HepG2 (cell line): Measurements from ENCODE around the gene RGP1. TPM values are rescaled to one million over a fixed set of nuclear protein-coding genes. Genes with fewer than 3 reads are reported as not detected.

Source experiments
- ARID2 ChIP-seq: sonication (generic); formaldehyde crosslinking; IDR thresholded peaks from 2 replicates; pipeline ENCODE4 v1.8.1; 2022; ENCODE audit warnings: mild to moderate bottlenecking, missing genetic modification reagents, borderline replicate concordance
- ATF1 ChIP-seq: IDR thresholded peaks from 2 replicates; pipeline ENCODE4 v1.6.1; 2016; ENCODE audit warnings: mild to moderate bottlenecking, control low read depth
- BCL6 ChIP-seq: IDR thresholded peaks from 2 replicates; pipeline ENCODE4 v1.6.1; 2016; ENCODE audit warnings: missing genetic modification reagents, missing compliant biosample characterization
- DNMT3B ChIP-seq: conservative IDR thresholded peaks from 2 replicates; pipeline ENCODE4 v1.6.1; 2016; ENCODE audit warnings: missing biosample characterization, control low read depth
- KLF16 ChIP-seq, 2 experiments: sonication (generic) in 1 of 2; formaldehyde crosslinking in 1 of 2; IDR thresholded peaks; 2 replicates each; pipeline versions ENCODE4 v1.6.1 to v1.8.0; 2016 to 2023; ENCODE audit warnings: missing genetic modification reagents in 2 of 2, missing compliant biosample characterization in 1 of 2
- POLR2AphosphoS5 ChIP-seq: IDR thresholded peaks from 2 replicates; pipeline ENCODE4 v1.6.1; 2012; ENCODE audit warnings: low read depth, low read length
- RBM22 ChIP-seq: fragments of 200-400 bp; formaldehyde crosslinking; optimal IDR thresholded peaks from 2 replicates; pipeline ENCODE3; 2017; ENCODE audit warnings: mild to moderate bottlenecking, low read length, moderate library complexity
- SRSF9 ChIP-seq: fragments of 200-400 bp; formaldehyde crosslinking; IDR thresholded peaks from 2 replicates; pipeline ENCODE4 v1.6.1; 2018; ENCODE audit warnings: borderline replicate concordance, mild to moderate bottlenecking, low read depth, low read length; ENCODE audit not compliant: insufficient read depth, poor library complexity, severe bottlenecking
- ZBTB39 ChIP-seq: sonication (generic); formaldehyde crosslinking; IDR thresholded peaks from 2 replicates; pipeline ENCODE4 v1.5.0; 2020; ENCODE audit warnings: missing genetic modification reagents
- polyA plus RNA-seq, 8 experiments: library from polyadenylated mRNA; depleted of rRNA in 3 of 8; stranded (reverse) in 7 of 8; unstranded in 1 of 8; fragments of >200 nt; fragmentation: Illumina TruSeq in 4 of 8; extraction: Trizol in 4 of 8; gene quantifications; 2 replicates each; pipeline versions ENCODE4 v1.2.1 to v1.2.3, GENCODE V29; 2011 to 2016; ENCODE audit warnings: low read depth in 4 of 8, missing spikeins in 1 of 8, mixed read lengths in 1 of 8; ENCODE audit not compliant: insufficient read depth in 1 of 8
- total RNA-seq, 5 experiments: library from RNA; depleted of rRNA; stranded (reverse); fragments of >200 nt; fragmentation: Illumina TruSeq; extraction: Trizol; gene quantifications; 2 replicates each; pipeline ENCODE4 v1.2.3, GENCODE V29; 2016; ENCODE audit warnings: low read depth in 1 of 5
- TF ChIP-seq, protein P1 (sequence below): IDR thresholded peaks from 2 replicates; pipeline ENCODE4 v1.6.1; 2012; ENCODE audit warnings: low read depth, low read length, improper control_type of control experiment
- TF ChIP-seq, protein P2 (sequence below): sonication (generic); formaldehyde crosslinking; IDR thresholded peaks from one replicate; pipeline ENCODE4 v1.5.1; 2020; ENCODE audit warnings: mild to moderate bottlenecking, missing genetic modification reagents; ENCODE audit errors: not compliant biosample characterization
- TF ChIP-seq, protein P3 (sequence below): sonication (generic); formaldehyde crosslinking; IDR thresholded peaks from 2 replicates; pipeline ENCODE4 v1.4.0; 2020; ENCODE audit warnings: missing genetic modification reagents, borderline replicate concordance

RGP1 gene
- total and polyA plus RNA-seq, 2 of the 13 experiments (the other 11 are each of a cell fraction or from before 2014, with no cell fraction given): 12.7 to 21.0 TPM

DNA sequence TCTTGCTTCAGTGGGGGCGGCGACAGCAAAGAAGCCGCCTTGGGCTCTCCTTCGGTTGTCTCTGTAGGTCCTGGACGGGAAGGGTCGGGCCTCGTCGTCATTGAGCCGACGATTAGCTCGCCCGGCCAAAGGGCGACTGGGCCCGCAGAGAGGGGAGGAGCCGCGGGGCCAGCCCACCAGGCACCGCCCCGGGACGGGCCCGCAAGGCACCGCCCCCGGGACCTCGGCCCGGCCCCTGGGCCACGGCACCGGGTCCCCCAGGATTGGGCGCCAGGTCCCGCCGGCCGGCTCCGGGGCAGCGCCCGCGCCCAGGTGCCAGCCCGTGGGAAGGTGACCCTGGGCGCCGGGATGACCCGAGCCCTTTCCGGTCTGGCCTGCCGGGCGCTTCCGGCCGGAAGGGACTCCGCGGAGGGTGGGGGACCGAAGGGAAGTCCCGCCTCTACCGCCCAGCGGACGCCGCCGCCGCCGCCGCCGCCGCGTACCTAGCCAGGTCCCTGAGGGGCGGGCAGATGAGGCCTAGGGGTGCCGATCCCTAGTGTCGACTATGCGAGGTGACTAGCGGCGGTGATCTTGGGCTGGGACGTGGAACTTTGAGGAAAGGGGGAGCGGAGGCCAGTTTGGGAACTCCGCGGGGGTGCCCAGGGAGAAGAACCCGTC lies at the start of gene RGP1, which contains the start of gene GBA2 (continued):
- no peak for TF ChIP-seq DNMT3B (CRISPR knock-in tag)
- no peak for TF ChIP-seq SRSF9
- TF ChIP-seq POLR2AphosphoS5: peak; percentile 50; the same call in 1 of the 2 replicates
- peak in 1 of 2 experiments; percentile 72; a peak in 2 of 4 replicates for TF ChIP-seq KLF16 (CRISPR knock-in tag; IDR thresholded peaks at IDR 0.05)
- TF ChIP-seq RBM22: no peak
- no peak for TF ChIP-seq ATF1 (CRISPR knock-in tag)
- TF ChIP-seq ZBTB39 (CRISPR knock-in tag): no peak
- TF ChIP-seq, protein P1, sequence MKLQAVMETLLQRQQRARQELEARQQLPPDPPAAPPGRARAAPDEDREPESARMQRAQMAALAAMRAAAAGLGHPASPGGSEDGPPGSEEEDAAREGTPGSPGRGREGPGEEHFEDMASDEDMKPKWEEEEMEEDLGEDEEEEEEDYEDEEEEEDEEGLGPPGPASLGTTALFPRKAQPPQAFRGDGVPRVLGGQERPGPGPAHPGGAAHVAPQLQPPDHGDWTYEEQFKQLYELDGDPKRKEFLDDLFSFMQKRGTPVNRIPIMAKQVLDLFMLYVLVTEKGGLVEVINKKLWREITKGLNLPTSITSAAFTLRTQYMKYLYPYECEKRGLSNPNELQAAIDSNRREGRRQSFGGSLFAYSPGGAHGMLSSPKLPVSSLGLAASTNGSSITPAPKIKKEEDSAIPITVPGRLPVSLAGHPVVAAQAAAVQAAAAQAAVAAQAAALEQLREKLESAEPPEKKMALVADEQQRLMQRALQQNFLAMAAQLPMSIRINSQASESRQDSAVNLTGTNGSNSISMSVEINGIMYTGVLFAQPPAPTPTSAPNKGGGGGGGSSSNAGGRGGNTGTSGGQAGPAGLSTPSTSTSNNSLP: no peak
- TF ChIP-seq BCL6 (CRISPR knock-in tag): no peak
- TF ChIP-seq, protein P2, sequence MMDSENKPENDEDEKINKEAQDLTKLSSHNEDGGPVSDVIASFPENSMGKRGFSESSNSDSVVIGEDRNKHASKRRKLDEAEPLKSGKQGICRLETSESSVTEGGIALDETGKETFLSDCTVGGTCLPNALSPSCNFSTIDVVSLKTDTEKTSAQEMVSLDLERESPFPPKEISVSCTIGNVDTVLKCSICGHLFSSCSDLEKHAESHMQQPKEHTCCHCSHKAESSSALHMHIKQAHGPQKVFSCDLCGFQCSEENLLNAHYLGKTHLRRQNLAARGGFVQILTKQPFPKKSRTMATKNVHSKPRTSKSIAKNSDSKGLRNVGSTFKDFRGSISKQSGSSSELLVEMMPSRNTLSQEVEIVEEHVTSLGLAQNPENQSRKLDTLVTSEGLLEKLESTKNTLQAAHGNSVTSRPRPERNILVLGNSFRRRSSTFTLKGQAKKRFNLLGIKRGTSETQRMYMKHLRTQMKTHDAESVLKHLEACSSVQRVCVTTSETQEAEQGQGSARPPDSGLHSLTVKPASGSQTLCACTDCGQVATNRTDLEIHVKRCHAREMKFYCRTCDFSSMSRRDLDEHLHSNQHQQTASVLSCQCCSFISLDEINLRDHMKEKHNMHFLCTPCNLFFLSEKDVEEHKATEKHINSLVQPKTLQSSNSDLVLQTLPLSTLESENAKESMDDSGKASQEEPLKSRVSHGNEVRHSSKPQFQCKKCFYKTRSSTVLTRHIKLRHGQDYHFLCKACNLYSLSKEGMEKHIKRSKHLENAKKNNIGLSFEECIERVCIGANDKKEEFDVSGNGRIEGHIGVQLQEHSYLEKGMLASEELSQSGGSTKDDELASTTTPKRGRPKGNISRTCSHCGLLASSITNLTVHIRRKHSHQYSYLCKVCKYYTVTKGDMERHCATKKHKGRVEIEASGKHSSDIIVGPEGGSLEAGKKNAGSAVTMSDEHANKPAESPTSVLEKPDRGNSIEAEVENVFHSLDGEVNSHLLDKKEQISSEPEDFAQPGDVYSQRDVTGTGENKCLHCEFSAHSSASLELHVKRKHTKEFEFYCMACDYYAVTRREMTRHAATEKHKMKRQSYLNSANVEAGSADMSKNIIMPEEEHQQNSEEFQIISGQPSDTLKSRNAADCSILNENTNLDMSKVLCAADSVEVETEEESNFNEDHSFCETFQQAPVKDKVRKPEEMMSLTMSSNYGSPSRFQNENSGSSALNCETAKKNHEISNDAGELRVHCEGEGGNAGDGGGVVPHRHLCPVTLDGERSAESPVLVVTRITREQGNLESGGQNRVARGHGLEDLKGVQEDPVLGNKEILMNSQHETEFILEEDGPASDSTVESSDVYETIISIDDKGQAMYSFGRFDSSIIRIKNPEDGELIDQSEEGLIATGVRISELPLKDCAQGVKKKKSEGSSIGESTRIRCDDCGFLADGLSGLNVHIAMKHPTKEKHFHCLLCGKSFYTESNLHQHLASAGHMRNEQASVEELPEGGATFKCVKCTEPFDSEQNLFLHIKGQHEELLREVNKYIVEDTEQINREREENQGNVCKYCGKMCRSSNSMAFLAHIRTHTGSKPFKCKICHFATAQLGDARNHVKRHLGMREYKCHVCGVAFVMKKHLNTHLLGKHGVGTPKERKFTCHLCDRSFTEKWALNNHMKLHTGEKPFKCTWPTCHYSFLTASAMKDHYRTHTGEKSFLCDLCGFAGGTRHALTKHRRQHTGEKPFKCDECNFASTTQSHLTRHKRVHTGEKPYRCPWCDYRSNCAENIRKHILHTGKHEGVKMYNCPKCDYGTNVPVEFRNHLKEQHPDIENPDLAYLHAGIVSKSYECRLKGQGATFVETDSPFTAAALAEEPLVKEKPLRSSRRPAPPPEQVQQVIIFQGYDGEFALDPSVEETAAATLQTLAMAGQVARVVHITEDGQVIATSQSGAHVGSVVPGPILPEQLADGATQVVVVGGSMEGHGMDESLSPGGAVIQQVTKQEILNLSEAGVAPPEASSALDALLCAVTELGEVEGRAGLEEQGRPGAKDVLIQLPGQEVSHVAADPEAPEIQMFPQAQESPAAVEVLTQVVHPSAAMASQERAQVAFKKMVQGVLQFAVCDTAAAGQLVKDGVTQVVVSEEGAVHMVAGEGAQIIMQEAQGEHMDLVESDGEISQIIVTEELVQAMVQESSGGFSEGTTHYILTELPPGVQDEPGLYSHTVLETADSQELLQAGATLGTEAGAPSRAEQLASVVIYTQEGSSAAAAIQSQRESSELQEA: no peak
- 0 out of 2 replicates have a peak, but pooled peaks have one; percentile 65 for TF ChIP-seq ARID2 (CRISPR knock-in tag)
- TF ChIP-seq, protein P3, sequence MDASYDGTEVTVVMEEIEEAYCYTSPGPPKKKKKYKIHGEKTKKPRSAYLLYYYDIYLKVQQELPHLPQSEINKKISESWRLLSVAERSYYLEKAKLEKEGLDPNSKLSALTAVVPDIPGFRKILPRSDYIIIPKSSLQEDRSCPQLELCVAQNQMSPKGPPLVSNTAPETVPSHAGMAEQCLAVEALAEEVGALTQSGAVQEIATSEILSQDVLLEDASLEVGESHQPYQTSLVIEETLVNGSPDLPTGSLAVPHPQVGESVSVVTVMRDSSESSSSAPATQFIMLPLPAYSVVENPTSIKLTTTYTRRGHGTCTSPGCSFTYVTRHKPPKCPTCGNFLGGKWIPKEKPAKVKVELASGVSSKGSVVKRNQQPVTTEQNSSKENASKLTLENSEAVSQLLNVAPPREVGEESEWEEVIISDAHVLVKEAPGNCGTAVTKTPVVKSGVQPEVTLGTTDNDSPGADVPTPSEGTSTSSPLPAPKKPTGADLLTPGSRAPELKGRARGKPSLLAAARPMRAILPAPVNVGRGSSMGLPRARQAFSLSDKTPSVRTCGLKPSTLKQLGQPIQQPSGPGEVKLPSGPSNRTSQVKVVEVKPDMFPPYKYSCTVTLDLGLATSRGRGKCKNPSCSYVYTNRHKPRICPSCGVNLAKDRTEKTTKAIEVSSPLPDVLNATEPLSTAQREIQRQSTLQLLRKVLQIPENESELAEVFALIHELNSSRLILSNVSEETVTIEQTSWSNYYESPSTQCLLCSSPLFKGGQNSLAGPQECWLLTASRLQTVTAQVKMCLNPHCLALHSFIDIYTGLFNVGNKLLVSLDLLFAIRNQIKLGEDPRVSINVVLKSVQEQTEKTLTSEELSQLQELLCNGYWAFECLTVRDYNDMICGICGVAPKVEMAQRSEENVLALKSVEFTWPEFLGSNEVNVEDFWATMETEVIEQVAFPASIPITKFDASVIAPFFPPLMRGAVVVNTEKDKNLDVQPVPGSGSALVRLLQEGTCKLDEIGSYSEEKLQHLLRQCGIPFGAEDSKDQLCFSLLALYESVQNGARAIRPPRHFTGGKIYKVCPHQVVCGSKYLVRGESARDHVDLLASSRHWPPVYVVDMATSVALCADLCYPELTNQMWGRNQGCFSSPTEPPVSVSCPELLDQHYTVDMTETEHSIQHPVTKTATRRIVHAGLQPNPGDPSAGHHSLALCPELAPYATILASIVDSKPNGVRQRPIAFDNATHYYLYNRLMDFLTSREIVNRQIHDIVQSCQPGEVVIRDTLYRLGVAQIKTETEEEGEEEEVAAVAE (CRISPR knock-in tag): no peak
